Breast epithelium (tissue), 4 donors: Measurements from ENCODE around the gene RADIL. TPM values are rescaled to one million over a fixed set of nuclear protein-coding genes. Genes with fewer than 3 reads are reported as not detected.

ENCODE experiments used
- DNase-seq, 2 donors: peaks; one replicate each; pipeline ENCODE4 v3.0.0-alpha.2; 2019; ENCODE audit warnings: low spot score in 2 of 2
- H3K27ac ChIP-seq, 2 donors: fragments of 200-600 bp; sonication (generic) in 1 of 2; one replicate each; pipeline ENCODE4 v1.5.1; 2016 to 2019; ENCODE audit warnings: mild to moderate bottlenecking in 1 of 2
- H3K27me3 ChIP-seq, 2 donors: fragments of 200-600 bp; sonication (generic) in 1 of 2; one replicate each; pipeline versions ENCODE4 v1.5.1 to v1.6.0; 2017 to 2019; ENCODE audit warnings: control low read depth in 1 of 2, mild to moderate bottlenecking in 1 of 2
- H3K36me3 ChIP-seq: fragments of 200-600 bp; one replicate; pipeline ENCODE4 v1.5.1; 2019
- H3K4me1 ChIP-seq, 2 donors: fragments of 200-600 bp; sonication (generic); one replicate each; pipeline ENCODE4 v1.5.1; 2016 to 2019; ENCODE audit warnings: control low read depth in 1 of 2
- H3K4me3 ChIP-seq, 3 donors: fragments of 200-600 bp; sonication (generic); 1 replicate in 2 of 3; 2 replicates in 1 of 3; pipeline ENCODE4 v1.5.1; 2016 to 2019; ENCODE audit warnings: mild to moderate bottlenecking in 3 of 3, moderate library complexity in 2 of 3
- H3K9me3 ChIP-seq, 2 donors: fragments of 200-600 bp; sonication (generic) in 1 of 2; one replicate each; pipeline ENCODE4 v1.5.1; 2016 to 2019; ENCODE audit warnings: control low read depth in 1 of 2
- CTCF ChIP-seq, 3 donors: fragments of 450-650 bp; IDR thresholded peaks; one replicate each; pipeline ENCODE4 v1.5.1; 2016 to 2017; ENCODE audit warnings: antibody characterized with exemption in 3 of 3, mild to moderate bottlenecking in 3 of 3, moderate library complexity in 3 of 3
- POLR2A ChIP-seq: fragments of 450-650 bp; IDR thresholded peaks from one replicate; pipeline ENCODE4 v1.6.1; 2016; ENCODE audit warnings: antibody characterized with exemption, mild to moderate bottlenecking, moderate library complexity
- POLR2AphosphoS5 ChIP-seq, 3 donors: sonication (generic); formaldehyde crosslinking; IDR thresholded peaks; one replicate each; pipeline ENCODE4 v1.6.1; 2017; ENCODE audit warnings: antibody characterized with exemption in 3 of 3
- intact Hi-C: fragments of 100-400 bp; cut with DNase I; formaldehyde crosslinking; loops from one replicate; pipeline ENCODE4 v1.15.1; 2023; ENCODE audit warnings: low total_unique reads
- total RNA-seq, 3 donors: library from RNA; depleted of rRNA; stranded (reverse); fragments of >200 nt; gene quantifications; one replicate each; pipeline ENCODE4 v1.1.0, GENCODE V29; 2016

The RADIL gene
- total RNA-seq, 3 donors from 2014 or later, result 4.4 to 8.5 (median 5.9) TPM

- H3K27ac ChIP-seq, result peak overlapping the region in 1 of 2 donors; percentile 38
- DNase-seq, result no peak
- H3K9me3 ChIP-seq, result no peaks in the 10 kb centered on the region
- peak overlapping the region in 1 of 3 donors; percentile 31 for H3K4me3 ChIP-seq
- no peaks in the 10 kb centered on the region for H3K4me1 ChIP-seq
- intact Hi-C loops, result no loop called here
- no peaks in the 10 kb centered on the region for H3K27me3 ChIP-seq
- H3K36me3 ChIP-seq, result no peaks in the 10 kb centered on the region
- no peak for TF ChIP-seq POLR2AphosphoS5 (IDR thresholded peaks at IDR 0.05)
- TF ChIP-seq POLR2A, result no peak
- no peak for TF ChIP-seq CTCF (IDR thresholded peaks at IDR 0.05)
Observed at GRCh38 chr7:4800487-4800886, 83.0 kb downstream of the RADIL start.

- intact Hi-C loops, result no loop called here
- peak overlapping the region in 1 of 3 donors; percentile 31 for H3K4me3 ChIP-seq
- H3K36me3 ChIP-seq, result no peaks in the 10 kb centered on the region
- TF ChIP-seq CTCF (IDR thresholded peaks at IDR 0.05) (no peak), POLR2A (no peak), POLR2AphosphoS5 (IDR thresholded peaks at IDR 0.05) (no peak)
- H3K9me3 ChIP-seq, result no peaks in the 10 kb centered on the region
- no peaks in the 10 kb centered on the region for H3K4me1 ChIP-seq
- peak overlapping the region in 1 of 2 donors; percentile 38 for H3K27ac ChIP-seq
- peak in 1 of 2 donors; percentile 38 for DNase-seq
- no peaks in the 10 kb centered on the region for H3K27me3 ChIP-seq
Observed at GRCh38 chr7:4799508-4800268, 83.8 kb downstream of the RADIL start.

GRCh38 chr7:4798706-4799235 is 84.7 kb downstream of the RADIL start:
- no peak for TF ChIP-seq POLR2AphosphoS5 (IDR thresholded peaks at IDR 0.05)
- no peak for TF ChIP-seq CTCF (IDR thresholded peaks at IDR 0.05)
- TF ChIP-seq POLR2A, result no peak
- Histone ChIP-seq H3K4me3 (no peak overlapping the region), H3K36me3 (no peaks in the 10 kb centered on the region), H3K27me3 (no peaks in the 10 kb centered on the region), H3K4me1 (no peaks in the 10 kb centered on the region), H3K27ac (no peak overlapping the region), H3K9me3 (no peaks in the 10 kb centered on the region)
- intact Hi-C loops, result no loop called here
- DNase-seq, result no peak

- TF ChIP-seq POLR2AphosphoS5 (IDR thresholded peaks at IDR 0.05) (no peak), CTCF (IDR thresholded peaks at IDR 0.05) (peak; percentile 60 to 85 (median 64))
- Histone ChIP-seq H3K9me3 (no peaks in the 10 kb centered on the region), H3K36me3 (no peaks in the 10 kb centered on the region), H3K27me3 (no peaks in the 10 kb centered on the region), H3K4me1 (no peaks in the 10 kb centered on the region), H3K27ac (no peak overlapping the region), H3K4me3 (peak overlapping the region in 1 of 3 donors; percentile 17)
- intact Hi-C loops, result no loop called here
- DNase-seq, result no peak
Observed at GRCh38 chr7:4797858-4798705, 85.4 kb downstream of the RADIL start.
